ENCODE results near the gene CSPG4.
"Not testable (repeated sequence)": the region's sequence is repeated elsewhere in the genome, so short reads cannot be mapped to it uniquely, and the experiment has no call there.

DNA sequence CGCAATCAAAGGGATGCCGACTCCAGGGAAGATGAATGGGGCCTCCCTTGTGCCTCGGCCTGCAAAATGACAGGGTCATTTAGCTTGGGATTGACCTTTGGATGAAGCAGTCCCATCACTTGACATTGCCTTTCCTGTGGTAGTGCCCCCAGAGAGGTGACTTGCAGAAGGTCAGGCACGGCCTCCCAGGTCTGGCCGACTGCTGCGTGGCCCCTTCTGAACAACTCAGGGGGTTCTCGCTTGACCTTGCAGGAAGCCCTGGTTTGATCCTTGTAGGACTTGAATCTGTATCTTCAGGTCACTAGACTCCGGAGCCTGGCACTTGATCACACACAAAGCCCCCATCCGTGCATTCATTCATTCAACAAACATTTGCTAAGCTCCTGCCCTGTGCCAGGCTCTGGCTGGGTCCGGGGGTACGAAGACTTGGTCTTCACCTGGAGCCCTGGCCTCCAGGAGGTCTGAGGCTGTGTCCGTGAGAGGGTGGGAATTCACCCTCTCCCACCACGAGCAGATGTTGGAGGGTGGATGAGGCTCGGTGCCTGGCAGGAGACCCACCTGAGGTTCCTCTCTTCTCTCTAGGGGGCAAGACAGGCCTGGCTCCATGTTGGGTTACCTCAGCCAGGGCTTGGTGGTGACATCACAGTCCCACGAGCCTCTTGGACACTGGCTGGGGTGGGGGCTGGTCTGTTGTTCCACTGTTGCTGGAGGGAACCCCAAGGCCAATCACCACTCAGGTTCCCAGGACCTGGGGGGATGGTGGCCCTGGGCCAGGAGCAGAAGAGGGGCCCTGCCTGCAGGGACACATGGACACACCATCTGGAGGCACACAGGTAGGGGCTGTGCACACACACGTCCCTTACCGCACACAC, 18.0 kb upstream of the CSPG4 start:
- not testable (repeated sequence) for TF ChIP-seq EZH2 (IDR thresholded peaks at IDR 0.05); POLR2AphosphoS5 (IDR thresholded peaks at IDR 0.05; ENCODE audit: borderline replicate concordance, low read depth, low read length)
